Occipital lobe (tissue), 2 donors: ENCODE data around the gene PPP2R1B. TPM values are rescaled to one million over a fixed set of nuclear protein-coding genes. Genes with fewer than 3 reads are reported as not detected.

Experiments
- DNase-seq: peaks from one replicate; lab custom pipeline; 2025; lab: John Stamatoyannopoulos, UW
- total RNA-seq: library from RNA; depleted of rRNA; stranded (reverse); fragments of >200 nt; gene quantifications from one replicate; pipeline ENCODE4 v1.2.3, GENCODE V29; 2014

PPP2R1B gene
- total RNA-seq, 1 donor from 2014 or later: 17.9 TPM

GRCh38 chr11:111694851-111695250 lies 71.3 kb downstream of the PPP2R1B start:
- no peak for DNase-seq

GRCh38 chr11:111693224-111693937 lies 72.8 kb downstream of the PPP2R1B start:
- no peak for DNase-seq

DNA sequence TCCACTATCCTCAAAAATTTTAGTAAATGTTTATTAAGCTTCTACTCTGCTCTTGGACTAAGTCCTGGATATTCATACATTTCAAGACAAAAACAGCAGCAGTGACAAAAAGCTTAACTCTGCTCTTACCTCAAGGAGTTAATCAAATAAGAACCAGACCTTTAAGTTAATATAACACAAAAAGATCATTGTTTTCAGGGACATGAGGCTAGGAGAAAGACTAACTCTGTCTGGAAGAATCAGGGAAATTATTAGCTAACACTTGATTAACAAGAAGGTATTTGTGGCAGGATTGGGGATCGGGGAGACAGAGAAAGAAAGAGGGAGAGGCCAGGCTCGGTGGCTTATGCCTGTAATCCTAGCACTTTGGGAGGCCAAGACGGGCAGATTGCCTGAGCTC lies 74.4 kb downstream of the PPP2R1B start:
- DNase-seq: no peak

DNA sequence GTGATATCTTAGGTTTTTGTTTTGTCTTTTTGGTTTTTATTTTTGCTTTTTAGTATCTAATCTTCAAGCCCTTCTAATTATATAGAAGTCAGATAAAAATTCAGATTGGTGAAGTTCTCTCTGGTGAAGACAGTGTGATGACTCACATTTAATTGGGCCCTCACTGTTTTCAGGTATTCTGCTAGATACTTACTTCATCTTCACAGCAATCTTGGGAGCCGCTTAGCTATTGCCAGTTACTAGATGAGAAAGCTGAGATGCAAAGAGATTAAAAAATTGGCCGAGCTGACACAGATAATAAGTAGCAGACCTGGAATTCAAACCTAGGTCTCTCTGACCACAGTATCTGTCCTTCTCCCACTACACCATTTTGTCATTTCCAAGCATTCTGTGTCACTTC lies 75.0 kb downstream of the PPP2R1B start:
- no peak for DNase-seq

GRCh38 chr11:111688013-111688412 lies 78.2 kb downstream of the PPP2R1B start:
- DNase-seq: no peak

GRCh38 chr11:111684251-111684650 lies 81.9 kb downstream of the PPP2R1B start:
- DNase-seq: no peak

GRCh38 chr11:111683806-111684205 lies 82.4 kb downstream of the PPP2R1B start:
- DNase-seq: no peak

DNA sequence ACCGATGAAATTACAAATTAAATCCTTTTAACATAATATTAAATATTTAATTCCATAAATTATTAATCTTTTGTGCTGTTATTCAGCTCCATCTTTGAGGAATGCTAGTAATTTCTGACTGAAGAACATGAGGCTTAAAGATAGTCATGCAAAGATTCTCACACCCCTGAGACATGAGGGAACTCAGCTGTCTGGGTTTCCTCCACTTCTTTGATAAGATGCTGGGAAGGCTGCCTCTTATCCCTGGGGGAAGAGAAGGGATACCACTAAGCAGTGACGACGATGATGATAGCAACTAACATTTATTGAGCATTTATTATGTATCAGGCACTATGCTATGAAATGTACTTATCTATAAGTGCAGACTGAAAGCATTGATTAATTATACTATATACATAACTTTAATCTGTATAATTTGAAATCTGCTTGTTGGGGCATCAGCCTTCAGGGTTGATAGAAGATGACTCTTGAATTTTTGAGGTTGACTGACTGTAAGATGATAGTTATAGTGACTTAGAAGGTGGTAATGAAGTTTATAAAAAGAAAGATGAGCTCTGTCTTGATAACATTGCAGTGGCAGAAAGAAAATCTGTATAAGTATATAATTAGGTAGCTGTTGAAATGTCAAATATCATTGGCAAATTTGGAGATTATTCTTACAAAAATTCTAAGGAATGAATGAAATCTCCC lies 85.6 kb downstream of the PPP2R1B start:
- no peak for DNase-seq

Other genes with a start within 250 kb of the PPP2R1B start
- 4.4 TPM for gene LAYN, start 225.7 kb downstream of the PPP2R1B start, total RNA-seq
- 12.6 TPM for gene SIK2, start 163.9 kb downstream of the PPP2R1B start, total RNA-seq
- gene ALG9, start 105.2 kb upstream of the PPP2R1B start, total RNA-seq: 95.6 TPM
- 12.8 TPM for gene FDXACB1, start 112.8 kb upstream of the PPP2R1B start, total RNA-seq
- 6.9 TPM for gene CFAP68, start 113.2 kb upstream of the PPP2R1B start, total RNA-seq
- 10.3 TPM for gene CRYAB, start 145.4 kb upstream of the PPP2R1B start, total RNA-seq
- gene HSPB2, start 146.3 kb upstream of the PPP2R1B start, total RNA-seq: 0.31 TPM
- gene C11orf52, start 152.5 kb upstream of the PPP2R1B start, total RNA-seq: not detected
- gene DIXDC1, start 171.0 kb upstream of the PPP2R1B start, total RNA-seq: 78.5 TPM